Loucy (cell line): ENCODE measurements around the gene ATOH8.

Source experiments
- H2AFZ ChIP-seq: fragments of 200-600 bp; sonication (generic); 2 replicates; pipeline ENCODE4 v1.6.0; 2016; ENCODE audit warnings: antibody characterized with exemption, mild to moderate bottlenecking, low read length, moderate library complexity
- H3F3A ChIP-seq: fragments of 200-600 bp; 2 replicates; pipeline ENCODE4 v1.6.0; 2016; ENCODE audit warnings: antibody characterized with exemption, low read depth, mild to moderate bottlenecking
- H3K27me3 ChIP-seq: fragments of 200-600 bp; sonication (generic); 2 replicates; pipeline ENCODE4 v1.6.1; 2014; ENCODE audit warnings: low read length, mild to moderate bottlenecking; ENCODE audit not compliant: insufficient read depth, poor library complexity, severe bottlenecking
- H3K36me3 ChIP-seq: fragments of 200-600 bp; sonication (generic); 2 replicates; pipeline ENCODE4 v1.6.1; 2016; ENCODE audit warnings: low read length; ENCODE audit not compliant: insufficient read depth
- H3K4me1 ChIP-seq: fragments of 200-600 bp; sonication (generic); 2 replicates; pipeline ENCODE4 v1.5.1; 2014; ENCODE audit warnings: low read length, mild to moderate bottlenecking; ENCODE audit not compliant: insufficient read depth, poor library complexity, severe bottlenecking
- H3K4me2 ChIP-seq: fragments of 200-600 bp; sonication (generic); 2 replicates; pipeline ENCODE4 v1.6.0; 2014; ENCODE audit warnings: antibody characterized with exemption, low read length, low read depth, mild to moderate bottlenecking; ENCODE audit not compliant: poor library complexity, severe bottlenecking
- H3K4me3 ChIP-seq: fragments of 200-600 bp; sonication (generic); 2 replicates; pipeline ENCODE4 v1.5.1; 2014; ENCODE audit warnings: low read length, mild to moderate bottlenecking, mixed read lengths; ENCODE audit not compliant: poor library complexity, severe bottlenecking
- H3K79me2 ChIP-seq: fragments of 200-600 bp; sonication (generic); 2 replicates; pipeline ENCODE4 v1.6.1; 2014; ENCODE audit warnings: low read length; ENCODE audit not compliant: insufficient read depth
- H3K9ac ChIP-seq: fragments of 200-600 bp; sonication (generic); 2 replicates; pipeline ENCODE4 v1.6.0; 2014; ENCODE audit warnings: mild to moderate bottlenecking, low read depth, low read length, moderate library complexity; ENCODE audit not compliant: poor library complexity, severe bottlenecking
- H3K9me2 ChIP-seq: fragments of 200-600 bp; sonication (generic); replicated peaks from 2 replicates; pipeline ENCODE4 v1.6.1; 2016; ENCODE audit warnings: low read depth, low read length, mixed read lengths
- H3K9me3 ChIP-seq: fragments of 200-600 bp; sonication (generic); 2 replicates; pipeline ENCODE4 v1.6.1; 2014; ENCODE audit warnings: mild to moderate bottlenecking, antibody characterized with exemption, low read length, low read depth; ENCODE audit not compliant: insufficient read depth
- H4K20me1 ChIP-seq: fragments of 200-600 bp; sonication (generic); 2 replicates; pipeline ENCODE4 v1.6.0; 2014; ENCODE audit warnings: antibody characterized with exemption, low read length, mild to moderate bottlenecking; ENCODE audit not compliant: insufficient read depth, poor library complexity, severe bottlenecking
- CTCF ChIP-seq: fragments of 200-600 bp; sonication (generic); conservative IDR thresholded peaks from 2 replicates; pipeline ENCODE4 v1.5.1; 2014; ENCODE audit warnings: mild to moderate bottlenecking, antibody characterized with exemption, low read length
- EZH2phosphoT487 ChIP-seq: fragments of 200-600 bp; IDR thresholded peaks from 2 replicates; pipeline ENCODE4 v1.6.1; 2018; ENCODE audit warnings: antibody characterized with exemption, mild to moderate bottlenecking, moderate library complexity, borderline replicate concordance

The ATOH8 gene, protein sequence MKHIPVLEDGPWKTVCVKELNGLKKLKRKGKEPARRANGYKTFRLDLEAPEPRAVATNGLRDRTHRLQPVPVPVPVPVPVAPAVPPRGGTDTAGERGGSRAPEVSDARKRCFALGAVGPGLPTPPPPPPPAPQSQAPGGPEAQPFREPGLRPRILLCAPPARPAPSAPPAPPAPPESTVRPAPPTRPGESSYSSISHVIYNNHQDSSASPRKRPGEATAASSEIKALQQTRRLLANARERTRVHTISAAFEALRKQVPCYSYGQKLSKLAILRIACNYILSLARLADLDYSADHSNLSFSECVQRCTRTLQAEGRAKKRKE

DNA sequence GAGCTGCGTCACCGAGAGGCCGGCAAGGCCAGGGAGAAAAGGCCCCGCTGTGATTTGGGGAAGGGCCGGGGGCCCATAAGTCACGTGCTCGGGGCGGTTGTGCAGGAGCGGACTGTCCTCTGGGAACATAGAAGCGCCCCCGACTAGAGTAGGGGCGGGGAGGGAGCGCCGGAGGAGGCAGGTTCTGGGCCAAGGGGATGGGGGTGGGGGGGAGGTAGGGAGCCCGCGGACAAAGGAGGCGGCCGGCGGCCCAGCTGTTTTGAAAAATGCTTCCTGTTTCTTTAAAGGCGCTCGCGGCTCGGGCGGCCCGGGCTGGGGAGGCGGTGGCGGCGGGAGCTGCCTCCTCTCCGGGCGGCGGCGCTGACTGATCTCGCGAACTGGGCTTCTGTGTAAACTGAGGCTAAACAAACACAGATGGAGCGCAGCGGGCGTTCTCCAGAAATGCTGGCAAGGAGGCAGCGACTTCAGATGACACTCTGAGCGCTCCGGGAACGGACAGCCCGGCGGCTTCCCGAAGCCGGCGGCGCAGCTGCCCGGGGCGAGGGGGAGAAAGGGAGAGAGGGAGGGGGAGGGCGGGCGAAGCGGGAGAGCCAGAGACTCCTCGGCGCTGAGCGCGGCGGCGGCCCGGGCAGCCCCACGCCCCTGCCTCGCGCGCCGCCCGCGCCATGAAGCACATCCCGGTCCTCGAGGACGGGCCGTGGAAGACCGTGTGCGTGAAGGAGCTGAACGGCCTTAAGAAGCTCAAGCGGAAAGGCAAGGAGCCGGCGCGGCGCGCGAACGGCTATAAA is at the start of gene ATOH8:
Gene ATOH8, plus strand, starts transcription at position 467 of the 788 bp plus-strand sequence. Its CDS starts 199 bp downstream, at position 666.
- H3K27me3 ChIP-seq = peaks cover 28% of the 10 kb centered on the region
- H3K9ac ChIP-seq = peak within 1 kb of the TSS; percentile 61
- H3K36me3 ChIP-seq = no peaks in the 10 kb centered on the region
- H3K4me2 ChIP-seq = peak within 1 kb of the TSS; percentile 91
- no peaks in the 10 kb centered on the region for H4K20me1 ChIP-seq
- no peaks in the 10 kb centered on the region for H3F3A ChIP-seq
- H2AFZ ChIP-seq = peak within 1 kb of the TSS; percentile 86
- H3K9me2 ChIP-seq = no peaks in the 10 kb centered on the region
- TF ChIP-seq EZH2phosphoT487 (no peak), CTCF (no peak)
- peak within 1 kb of the TSS; percentile 73 for H3K4me3 ChIP-seq
- H3K4me1 ChIP-seq = peaks cover 6% of the 10 kb centered on the region
- H3K79me2 ChIP-seq = no peaks in the 10 kb centered on the region
- H3K9me3 ChIP-seq = no peaks in the 10 kb centered on the region

GRCh38 chr2:85704038-85704437 is 49.8 kb upstream of the ATOH8 start:
- H3K4me2 ChIP-seq = no peak overlapping the region
- no peaks in the 10 kb centered on the region for H3K9me3 ChIP-seq
- H3F3A ChIP-seq = no peaks in the 10 kb centered on the region
- H4K20me1 ChIP-seq = no peaks in the 10 kb centered on the region
- no peak overlapping the region for H2AFZ ChIP-seq
- H3K9me2 ChIP-seq = no peaks in the 10 kb centered on the region
- H3K4me3 ChIP-seq = no peak overlapping the region
- H3K9ac ChIP-seq = no peak overlapping the region
- TF ChIP-seq EZH2phosphoT487 = no peak
- no peak for TF ChIP-seq CTCF
- H3K36me3 ChIP-seq = no peaks in the 10 kb centered on the region
- H3K79me2 ChIP-seq = no peaks in the 10 kb centered on the region
- H3K27me3 ChIP-seq = no peaks in the 10 kb centered on the region
- peaks cover 8% of the 10 kb centered on the region for H3K4me1 ChIP-seq

GRCh38 chr2:85704800-85705679 is 48.8 kb upstream of the ATOH8 start:
- Histone ChIP-seq H3K4me2 (no peak overlapping the region), H3K9ac (no peak overlapping the region), H4K20me1 (no peaks in the 10 kb centered on the region), H3K79me2 (no peaks in the 10 kb centered on the region), H3K9me2 (no peaks in the 10 kb centered on the region), H3K4me3 (no peak overlapping the region), H3K9me3 (no peaks in the 10 kb centered on the region), H3K36me3 (no peaks in the 10 kb centered on the region), H3K27me3 (no peaks in the 10 kb centered on the region), H3F3A (no peaks in the 10 kb centered on the region), H2AFZ (no peak overlapping the region), H3K4me1 (peaks cover 8% of the 10 kb centered on the region)
- TF ChIP-seq CTCF = no peak
- no peak for TF ChIP-seq EZH2phosphoT487
